CD1c-positive myeloid dendritic cell (primary cell): ENCODE measurements around the gene DSC2.
"Not testable (repeated sequence)": the region's sequence is repeated elsewhere in the genome, so short reads cannot be mapped to it uniquely, and the experiment has no call there.

Experiments used
- DNase-seq: peaks from one replicate; pipeline ENCODE4 v3.0.0-alpha.2; 2016; ENCODE audit errors: extremely low spot score

DSC2 gene

DNA sequence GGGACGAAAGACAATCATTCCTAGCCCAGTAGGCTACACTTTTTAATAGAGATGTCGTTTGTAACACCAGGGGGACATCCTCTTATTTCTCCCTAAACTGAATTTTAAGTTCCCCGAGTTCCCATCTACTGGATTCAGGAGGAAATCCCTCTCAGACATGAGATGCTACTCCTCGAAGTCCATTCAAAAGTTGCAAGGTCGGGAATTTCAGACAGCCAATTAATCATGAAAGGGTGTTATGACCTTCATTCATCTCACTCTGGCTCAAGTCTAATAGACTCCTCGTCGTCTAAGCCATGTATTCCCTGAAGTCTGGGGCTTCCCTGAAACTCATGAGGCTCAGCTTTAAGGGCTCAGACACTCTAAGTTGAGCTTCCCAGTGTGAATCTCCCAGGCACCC, 58.5 kb downstream of the DSC2 start:
- no peak for DNase-seq

DNA sequence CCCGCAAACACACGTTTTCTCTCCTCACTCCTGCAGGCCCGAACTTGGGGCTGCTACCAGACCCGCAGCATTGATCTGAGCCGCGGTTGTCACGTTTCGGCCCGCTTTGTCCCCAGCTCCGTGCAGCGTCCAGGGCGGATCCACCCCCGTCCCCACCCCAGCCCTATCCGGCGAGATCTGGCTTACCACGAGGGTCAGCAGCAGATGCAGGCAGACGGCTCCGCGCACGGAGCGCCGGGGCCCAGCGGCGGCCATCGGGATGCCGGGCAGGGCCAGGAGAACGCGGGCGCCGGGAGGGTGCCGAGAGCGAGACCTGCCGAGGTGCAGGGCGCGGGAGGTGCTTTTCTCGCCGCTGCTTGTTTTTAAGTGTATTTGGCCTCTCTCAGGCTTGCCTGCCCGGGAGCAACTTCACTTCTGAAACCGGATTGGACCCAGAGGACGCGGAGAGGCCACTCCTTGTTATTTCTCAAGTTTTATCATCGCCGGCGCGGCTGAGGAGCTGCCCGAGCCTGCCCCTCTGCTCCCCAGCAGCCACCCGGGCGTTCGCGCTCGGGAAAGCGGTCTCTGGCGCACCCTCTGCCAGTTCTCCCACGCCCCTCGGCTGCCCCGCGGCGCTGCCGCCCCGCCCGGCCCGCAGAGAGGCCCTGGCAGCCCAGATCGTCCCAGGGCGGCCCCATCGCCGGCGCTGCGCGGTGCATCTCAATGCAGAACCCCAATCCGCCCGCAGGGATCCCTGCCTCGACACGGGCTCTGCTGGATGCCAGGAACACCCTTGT, 59.6 kb downstream of the DSC2 start, which contains the start of gene DSC3:
DSC3 (minus strand) TSS at position 337 of the 776 bp plus-strand sequence; CDS start at position 255, 82 bp downstream.
- DNase-seq = no peak

DNA sequence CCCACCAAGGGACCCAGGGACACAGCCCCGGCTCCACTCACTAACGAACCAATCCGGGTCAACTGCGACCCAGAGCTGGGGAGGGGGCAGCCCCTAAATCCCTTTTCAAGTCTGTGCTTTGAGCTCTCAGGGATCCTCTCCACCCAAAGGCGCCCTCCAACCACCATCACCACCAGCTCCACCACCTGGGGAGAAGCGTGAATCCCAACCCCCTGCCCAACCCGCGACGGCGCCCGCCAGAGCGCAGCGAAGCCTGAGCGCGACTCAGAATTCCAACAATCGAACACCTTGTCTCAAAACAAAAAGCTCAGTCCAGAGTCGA, 60.2 kb downstream of the DSC2 start:
- no peak for DNase-seq

DNA sequence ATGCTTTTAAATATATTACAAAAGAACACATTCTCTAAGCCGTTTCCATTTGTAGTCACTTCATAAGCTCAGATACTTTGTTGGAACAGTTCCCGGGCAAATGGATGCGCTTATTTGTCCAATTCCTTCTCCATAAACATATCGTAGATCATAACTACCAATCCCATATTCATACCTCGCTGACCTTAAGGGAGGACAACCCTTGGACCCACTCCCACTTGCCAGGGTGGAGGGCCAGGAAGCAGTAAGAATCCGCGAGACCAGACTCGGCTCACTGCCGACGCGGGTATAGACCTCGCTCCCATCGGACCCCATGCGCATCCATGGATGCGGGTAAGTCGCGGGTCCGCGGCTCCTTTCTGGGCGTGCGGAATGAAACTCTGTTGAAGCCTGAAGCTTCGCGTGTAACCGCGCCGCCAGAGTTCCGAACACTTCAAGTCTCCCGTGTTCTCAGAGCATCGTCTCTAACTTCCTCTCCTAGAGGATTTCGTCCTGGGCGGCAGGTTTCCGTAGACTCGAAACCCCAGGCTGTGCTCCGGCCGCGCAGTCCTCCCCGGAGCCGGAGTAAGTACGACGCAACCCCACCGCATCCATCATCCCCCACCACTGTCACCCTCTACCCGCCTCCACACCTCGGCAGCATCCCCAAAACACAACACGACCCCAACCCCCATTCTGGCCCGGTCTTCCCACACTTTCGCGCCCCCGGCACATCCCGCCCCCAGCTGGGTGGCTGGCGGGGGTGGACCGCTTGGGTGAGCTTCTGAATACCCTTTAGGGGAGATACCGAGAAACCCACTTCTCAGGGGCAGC, 60.7 kb downstream of the DSC2 start:
- no peak for DNase-seq

DNA sequence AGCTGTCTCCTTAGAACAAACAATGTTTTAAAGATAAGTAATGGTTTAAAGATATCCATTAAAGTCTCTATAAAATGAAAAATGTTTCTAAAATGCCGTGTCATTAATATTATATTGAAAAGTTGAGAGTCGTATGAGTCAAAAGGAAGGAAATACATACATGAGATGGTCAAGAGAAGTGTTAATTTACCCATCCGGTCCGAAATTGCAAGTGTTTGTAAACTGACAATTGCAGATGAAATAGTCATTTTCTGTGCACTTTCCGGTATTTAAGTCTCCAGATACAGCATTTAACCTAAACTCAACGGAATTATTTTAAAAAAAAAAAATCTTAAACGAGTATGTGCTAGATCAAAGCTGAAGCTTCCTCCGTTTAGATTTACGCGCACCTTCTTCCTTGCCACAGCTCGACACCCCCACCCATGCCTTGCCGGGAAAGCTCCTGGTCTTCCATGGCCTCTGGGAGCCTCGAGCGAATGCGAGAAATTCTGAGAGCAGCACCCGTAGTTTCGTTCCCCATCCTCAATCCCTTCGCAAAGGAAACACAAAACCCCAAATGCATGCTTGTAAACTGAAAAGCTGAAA, 61.4 kb downstream of the DSC2 start:
- DNase-seq = no peak

DNA sequence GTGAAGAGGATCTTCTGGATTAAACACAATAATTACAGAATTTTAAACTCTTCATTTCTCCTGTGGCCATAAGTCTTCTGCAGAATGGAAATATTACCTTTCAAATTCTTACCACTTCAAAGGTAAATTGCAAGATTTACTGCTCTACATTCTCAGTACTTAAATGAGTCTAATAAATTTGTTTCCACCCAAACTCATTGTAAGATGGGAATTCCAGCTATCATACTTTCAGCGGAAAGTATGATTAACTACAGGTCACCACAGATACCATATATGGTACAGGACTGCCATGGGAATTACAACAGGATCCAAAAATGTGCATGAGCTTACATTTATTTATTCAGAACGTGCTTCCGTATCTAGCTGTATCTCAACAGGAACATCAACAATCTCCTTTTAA, 62.8 kb downstream of the DSC2 start:
- no peak for DNase-seq

DNA sequence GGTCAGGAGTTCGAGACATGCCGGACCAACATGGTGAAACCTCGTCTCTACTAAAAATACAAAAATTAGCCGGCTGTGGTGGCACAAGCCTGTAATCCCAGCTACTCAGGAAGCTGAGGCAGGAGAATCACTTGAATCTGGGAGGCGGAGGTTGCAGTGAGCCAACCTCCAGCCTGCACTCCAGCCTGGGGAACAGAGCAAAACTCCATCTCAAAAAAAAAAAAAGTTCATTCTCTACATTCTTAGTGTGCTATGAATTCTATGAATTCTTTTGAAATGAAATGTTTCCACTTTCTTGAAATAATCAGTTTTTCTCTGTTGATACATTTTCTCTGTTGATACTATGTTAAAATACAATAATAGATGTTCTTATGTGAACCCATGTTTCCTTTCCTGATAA, 64.5 kb downstream of the DSC2 start:
- not testable (repeated sequence) for DNase-seq

DNA sequence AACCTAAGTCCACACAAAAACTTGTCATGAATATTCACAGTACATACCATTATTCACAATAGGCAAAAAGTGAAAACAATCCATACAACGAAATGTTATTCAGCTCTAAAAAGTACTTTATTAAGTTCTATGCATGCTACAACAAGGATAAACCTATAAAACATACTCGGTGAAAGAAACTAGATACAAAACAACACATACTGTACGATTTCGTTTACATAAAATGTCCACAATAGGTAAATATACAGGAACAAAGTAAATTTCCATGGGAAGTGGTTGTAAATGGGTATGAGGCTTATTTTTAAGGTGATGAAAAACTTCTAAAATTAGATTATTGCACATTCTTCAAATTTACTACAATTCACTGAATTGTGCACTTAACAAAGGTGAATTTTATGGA, 67.7 kb downstream of the DSC2 start:
- no peak for DNase-seq

DNA sequence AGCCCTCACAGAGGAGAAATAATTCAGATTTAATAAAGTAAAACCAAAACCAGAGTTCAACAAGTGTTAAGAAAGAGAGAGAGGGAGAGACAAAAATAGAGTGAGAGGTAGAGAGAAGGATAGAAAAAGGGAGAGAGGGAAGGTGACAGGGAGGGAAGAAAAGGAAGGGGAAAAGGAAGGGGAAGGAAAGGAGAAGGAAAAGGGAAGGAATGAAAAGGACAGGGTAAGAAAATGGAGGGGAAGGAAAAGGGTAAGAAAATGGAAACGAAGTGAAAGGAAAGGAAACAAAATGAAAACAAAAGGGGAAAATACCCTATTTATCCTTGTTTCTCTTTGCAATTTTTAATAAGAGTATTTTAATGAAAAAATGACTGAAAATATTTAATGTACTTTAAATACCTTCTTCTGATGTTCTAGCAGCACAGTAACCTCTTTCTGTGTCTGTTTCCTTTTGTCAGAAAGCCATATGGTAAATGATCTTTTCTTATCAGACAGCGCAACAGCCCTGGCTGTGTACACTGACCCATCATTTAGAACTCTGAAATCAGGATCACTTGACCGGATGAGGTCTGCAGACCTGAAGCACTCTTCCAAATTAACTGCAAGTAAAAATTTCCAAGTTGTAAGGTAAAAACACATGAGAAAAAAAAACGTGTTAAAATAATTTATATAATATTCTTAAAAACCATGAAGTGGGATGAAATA, 71.5 kb downstream of the DSC2 start:
- no peak for DNase-seq

DNA sequence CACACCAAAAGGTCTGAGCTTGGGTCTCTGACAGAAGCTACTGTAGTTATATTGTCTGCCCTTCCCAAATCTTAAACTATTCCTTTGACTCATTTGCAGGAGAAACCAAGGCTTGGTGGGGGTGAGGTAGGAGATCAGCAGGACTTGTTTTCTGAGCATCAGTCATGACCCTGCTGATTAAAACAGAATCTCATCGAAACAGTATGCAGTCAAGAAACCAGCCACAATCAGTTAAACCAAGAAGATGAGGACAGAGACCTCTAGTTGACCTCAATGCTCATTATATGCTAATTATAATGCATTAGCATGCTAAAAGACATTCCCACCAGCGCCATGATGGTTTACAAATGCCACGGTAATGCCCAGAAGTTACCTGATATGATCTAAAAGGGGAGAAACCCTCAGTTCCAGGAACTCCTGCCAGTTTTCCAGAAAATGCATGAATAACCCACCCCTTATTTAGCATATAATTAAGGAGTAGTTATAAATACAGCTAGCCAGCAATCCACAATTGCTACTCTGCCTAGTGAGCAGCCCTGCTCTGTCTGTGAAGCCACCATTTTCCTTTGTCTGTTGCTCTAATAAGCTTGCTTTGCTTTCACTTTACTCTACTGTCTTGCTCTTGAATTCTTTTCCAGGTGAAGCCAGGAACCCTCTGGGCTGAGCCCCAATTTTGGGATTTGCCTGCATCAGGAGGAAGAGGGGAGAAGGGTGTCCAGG, 86.3 kb downstream of the DSC2 start:
- no peak for DNase-seq

DNA sequence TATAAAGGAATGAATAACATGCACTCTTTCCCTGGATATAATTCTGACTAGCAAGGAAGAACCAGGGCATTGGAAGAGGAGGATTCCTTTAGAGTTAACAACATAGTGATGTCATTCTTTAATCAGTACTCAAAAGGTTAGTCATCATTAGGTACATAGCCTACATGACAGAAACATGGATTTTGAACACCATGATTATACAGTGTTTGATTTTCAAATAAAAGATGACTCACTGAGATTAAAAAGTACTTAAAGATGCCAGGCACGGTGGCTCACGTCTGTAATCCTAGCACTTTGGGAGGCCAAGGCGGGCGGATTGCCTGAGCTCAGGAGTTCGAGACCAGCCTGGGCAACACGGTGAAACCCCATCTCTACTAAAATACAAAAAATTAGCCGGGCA, 90.8 kb downstream of the DSC2 start:
- DNase-seq = not testable (repeated sequence)

DNA sequence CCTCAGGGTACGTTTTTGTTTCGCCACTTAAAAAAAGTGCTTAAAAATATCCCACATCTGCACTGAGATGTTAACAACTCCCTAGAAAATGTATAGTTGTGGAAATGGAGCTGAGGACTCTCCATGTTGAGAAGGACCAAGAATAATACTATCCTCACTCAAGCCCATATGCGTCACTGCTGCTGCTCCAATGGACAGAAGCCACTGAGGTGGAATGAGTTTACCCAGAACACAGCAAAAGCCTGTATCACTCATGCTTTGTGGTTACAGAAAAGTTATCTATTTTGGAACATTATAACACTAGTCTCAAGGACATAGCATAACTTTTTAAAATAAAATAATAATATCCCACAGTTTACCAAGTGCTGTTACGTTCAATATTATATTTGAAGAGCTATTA, 91.6 kb downstream of the DSC2 start:
- DNase-seq = no peak
